ENCODE data around the gene IL18BP.

GRCh38 chr11:72001834-72002591 is 3.3 kb downstream of the IL18BP start:
- TF ChIP-seq ELK4 (CRISPR knock-in tag; IDR thresholded peaks at IDR 0.05; ENCODE audit: borderline replicate concordance) (no peak), REST (IDR thresholded peaks at IDR 0.05; ENCODE audit: borderline replicate concordance in 1 of 2, low read depth in 1 of 2, low read length in 2 of 2) (no peak), TEAD2 (CRISPR knock-in tag; IDR thresholded peaks at IDR 0.05) (no peak), MIER3 (CRISPR knock-in tag; IDR thresholded peaks at IDR 0.05; ENCODE audit: borderline replicate concordance) (no peak), GMEB2 (CRISPR knock-in tag; IDR thresholded peaks at IDR 0.05; ENCODE audit: low read depth) (no peak), CTCF (CRISPR knock-in tag; IDR thresholded peaks at IDR 0.05) (no peak), ZHX1 (CRISPR knock-in tag; IDR thresholded peaks at IDR 0.05; ENCODE audit: low read depth) (no peak)
